ENCODE results near the gene EIF3D.
"Not testable (repeated sequence)": the region's sequence is repeated elsewhere in the genome, so short reads cannot be mapped to it uniquely, and the experiment has no call there.

EIF3D gene

DNA sequence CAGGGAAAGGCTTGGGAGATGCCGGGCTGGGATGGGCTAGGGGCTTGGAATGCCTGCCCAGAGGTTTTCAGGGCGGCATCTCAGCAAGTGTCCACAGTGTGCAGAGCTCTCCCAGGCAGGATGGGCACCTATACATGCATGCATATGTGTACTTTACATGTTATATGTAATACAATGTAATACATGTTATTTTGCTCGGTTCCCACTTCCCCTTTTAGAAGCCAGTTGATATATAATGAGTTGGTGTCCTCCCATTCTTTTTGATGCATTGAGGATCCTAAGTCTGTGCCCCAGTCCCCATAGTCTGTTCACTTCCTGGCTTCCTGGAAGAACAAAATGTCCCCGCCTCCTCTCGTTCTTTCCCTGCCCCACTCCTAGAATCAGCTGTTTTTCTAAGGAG, 20.1 kb upstream of the EIF3D start:
- no peak for DNase-seq (ENCODE audit: low read depth in 2 of 2)

- no peak for DNase-seq (ENCODE audit: low read depth in 2 of 2)
These were observed 19.6 kb upstream of the EIF3D start for GRCh38 chr22:36548606-36549005.

- DNase-seq (ENCODE audit: low read depth in 2 of 2) = no peak
These were observed 18.0 kb upstream of the EIF3D start for GRCh38 chr22:36546932-36547331.

- no peak for DNase-seq (ENCODE audit: low read depth in 2 of 2)
These were observed 17.3 kb upstream of the EIF3D start for GRCh38 chr22:36546092-36546804.

DNA sequence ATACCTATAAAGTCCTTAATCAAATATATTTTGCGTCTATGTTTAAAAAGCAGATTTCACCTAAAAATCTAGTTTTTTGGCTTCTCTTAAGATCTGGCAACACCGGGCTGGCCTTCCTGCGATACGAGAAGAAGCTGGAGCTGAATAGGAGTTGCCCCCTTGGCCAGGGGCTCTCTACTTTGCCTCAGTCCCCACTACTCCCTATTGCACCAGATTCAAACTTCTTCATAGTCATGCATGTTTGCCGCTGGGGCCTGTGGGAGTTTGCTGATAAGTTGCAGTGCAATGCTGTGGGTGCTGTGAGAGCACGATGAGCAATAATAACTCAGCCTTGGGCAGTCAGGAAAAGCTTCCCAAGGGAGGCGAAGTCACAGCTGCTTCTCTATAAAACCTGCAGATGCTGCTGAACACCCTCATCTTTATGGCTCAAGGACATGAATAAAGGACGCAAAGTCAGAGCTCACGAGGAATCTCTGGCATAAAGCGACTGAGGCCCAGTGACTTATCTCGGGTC, 15.2 kb upstream of the EIF3D start:
- DNase-seq (ENCODE audit: low read depth in 2 of 2) = no peak

DNA sequence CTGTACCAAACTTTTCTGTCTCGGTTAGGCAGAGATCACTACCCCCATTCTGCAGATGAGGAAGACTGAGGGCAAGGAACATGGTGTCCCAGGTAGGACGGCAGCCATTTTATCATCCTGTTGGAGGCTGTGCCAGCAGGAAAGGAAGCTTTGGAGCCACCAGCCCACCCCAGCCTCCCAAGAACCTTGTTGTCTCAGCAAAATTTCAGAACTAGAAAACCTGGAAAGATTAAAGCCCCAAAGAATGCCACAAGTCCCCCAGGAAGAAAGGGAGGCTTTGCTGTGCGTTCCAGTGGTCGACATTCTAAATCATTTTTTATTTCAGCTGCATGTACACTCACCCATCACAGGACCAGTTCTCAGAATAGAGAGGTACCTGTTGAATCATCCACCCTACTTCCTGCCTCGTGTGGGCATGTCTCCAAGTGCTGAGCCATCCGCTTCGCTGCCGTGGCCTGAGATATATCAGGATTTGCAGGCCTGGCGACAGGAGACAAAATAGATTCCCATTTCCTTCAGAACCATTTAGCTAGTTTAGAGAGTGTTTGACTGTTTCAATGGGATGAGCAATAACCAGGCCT, 13.0 kb upstream of the EIF3D start:
- DNase-seq (ENCODE audit: low read depth in 2 of 2) = no peak

- no peak for DNase-seq (ENCODE audit: low read depth in 2 of 2)
These were observed 12.1 kb upstream of the EIF3D start for GRCh38 chr22:36540867-36541642.

DNA sequence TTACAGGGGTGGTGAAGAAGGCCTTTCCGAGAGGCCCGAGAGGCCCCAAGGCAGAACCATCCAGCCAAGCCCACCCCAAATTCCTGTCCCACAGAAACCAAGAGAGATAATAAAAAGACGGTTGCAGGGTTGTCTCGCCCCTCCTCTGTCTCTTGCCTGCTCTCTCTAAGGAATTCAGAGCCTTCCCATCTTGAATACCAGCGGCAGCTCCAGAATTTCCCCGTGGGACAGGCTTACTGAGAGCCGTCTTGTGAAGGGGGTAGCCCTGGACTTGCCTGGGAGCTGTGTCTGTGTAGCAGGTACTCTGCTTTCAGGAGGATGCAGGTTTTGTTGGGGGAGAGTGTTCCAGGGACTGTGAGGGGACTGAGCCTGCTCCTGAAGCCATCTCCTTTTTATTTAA, 9.6 kb upstream of the EIF3D start:
- DNase-seq (ENCODE audit: low read depth in 2 of 2) = no peak

- DNase-seq (ENCODE audit: low read depth in 2 of 2) = no peak
These were observed 7.8 kb upstream of the EIF3D start for GRCh38 chr22:36536717-36537116.

GRCh38 chr22:36533320-36533719, 4.4 kb upstream of the EIF3D start:
- DNase-seq (ENCODE audit: low read depth in 2 of 2) = not testable (repeated sequence)

GRCh38 chr22:36532466-36532865, 3.5 kb upstream of the EIF3D start:
- no peak for DNase-seq (ENCODE audit: low read depth in 2 of 2)

DNA sequence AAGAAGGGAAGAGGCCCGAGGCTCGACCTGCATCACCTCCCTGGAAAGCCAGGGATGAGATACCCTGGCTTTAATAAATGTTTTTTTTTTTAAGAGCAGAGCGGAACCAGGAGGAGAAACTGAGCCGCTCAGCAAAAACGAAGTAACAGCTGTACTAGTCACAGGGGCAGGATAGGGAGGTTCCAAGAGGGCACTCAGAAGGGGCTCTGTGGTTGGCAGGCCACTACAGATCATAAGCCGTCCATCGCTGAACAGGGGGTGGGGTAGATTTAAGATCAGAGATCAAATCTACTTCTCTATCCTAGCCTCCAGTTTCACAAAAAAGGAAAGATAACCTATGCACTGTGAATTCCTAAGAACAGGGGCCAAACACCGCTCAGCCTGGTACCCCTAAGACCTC, 625 bp downstream of the EIF3D start:
- no peak for DNase-seq (ENCODE audit: low read depth in 2 of 2)

GRCh38 chr22:36522662-36523061, 6.3 kb downstream of the EIF3D start:
- no peak for DNase-seq (ENCODE audit: low read depth in 2 of 2)

- no peak for DNase-seq (ENCODE audit: low read depth in 2 of 2)
These were observed 8.5 kb downstream of the EIF3D start for GRCh38 chr22:36520423-36520822.

DNA sequence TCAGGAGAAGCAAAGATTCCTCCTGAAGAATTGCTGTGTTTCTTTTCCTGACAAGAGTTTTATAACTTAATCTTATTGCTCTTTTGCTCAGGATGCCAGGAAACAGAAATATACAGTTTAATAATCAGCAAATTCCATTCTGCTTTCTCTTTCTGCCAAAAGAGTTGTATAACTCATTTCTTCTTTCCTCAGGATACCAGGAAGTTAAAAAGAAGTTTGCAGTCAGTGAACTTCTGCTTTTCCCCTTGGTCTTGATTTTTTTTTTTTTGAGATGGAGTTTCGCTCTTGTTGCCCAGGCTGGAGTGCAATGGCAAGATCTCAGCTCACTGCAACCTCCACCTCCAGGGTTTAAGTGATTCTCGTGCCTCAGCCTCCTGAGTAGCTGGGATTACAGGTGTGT, 9.1 kb downstream of the EIF3D start:
- DNase-seq (ENCODE audit: low read depth in 2 of 2) = not testable (repeated sequence)

DNA sequence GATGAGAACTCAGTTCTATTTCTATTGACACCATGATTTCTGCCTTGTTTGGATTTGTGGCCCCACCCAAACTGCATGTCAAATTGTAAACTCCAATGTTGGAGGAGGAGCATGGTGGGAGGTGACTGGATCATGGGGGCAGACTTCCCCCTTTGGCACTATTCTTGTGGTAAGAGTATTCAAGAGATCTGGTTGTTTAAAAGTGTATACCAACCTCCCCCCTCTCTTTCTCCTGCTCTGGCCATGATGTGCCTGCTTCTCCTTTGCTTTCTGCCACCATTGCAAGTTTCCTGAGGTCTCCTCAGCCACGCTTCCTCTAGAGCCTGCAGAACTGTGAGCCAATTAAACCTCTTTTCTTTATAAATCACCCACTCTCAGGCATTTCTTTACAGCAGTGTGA, 14.2 kb downstream of the EIF3D start:
- no peak for DNase-seq (ENCODE audit: low read depth in 2 of 2)

GRCh38 chr22:36512991-36513390, 16.0 kb downstream of the EIF3D start:
- DNase-seq (ENCODE audit: low read depth in 2 of 2) = no peak

GRCh38 chr22:36512333-36512732, 16.6 kb downstream of the EIF3D start:
- DNase-seq (ENCODE audit: low read depth in 2 of 2) = no peak

GRCh38 chr22:36510966-36511881, 17.7 kb downstream of the EIF3D start:
- no peak for DNase-seq (ENCODE audit: low read depth in 2 of 2)

- DNase-seq (ENCODE audit: low read depth in 2 of 2) = no peak
These were observed 18.6 kb downstream of the EIF3D start for GRCh38 chr22:36510384-36510783.

GRCh38 chr22:36507518-36508010, 21.4 kb downstream of the EIF3D start:
- no peak for DNase-seq (ENCODE audit: low read depth in 2 of 2)

All from stimulated activated CD8-positive, alpha-beta memory T cell treated with anti-CD3 and anti-CD28 coated beads, Interleukin-7, amount 100 ng/mL, for 1 hour (primary cell).